Psoas muscle (tissue), 8 donors: ENCODE data around the gene OR6C2. TPM values are rescaled to one million over a fixed set of nuclear protein-coding genes. Genes with fewer than 3 reads are reported as not detected.

ENCODE experiments used
- ATAC-seq, 4 donors: fragments of 200-7000 bp; cut with Tn5 transposase; one replicate each; pipeline ENCODE4 v1.9.1; 2020; ENCODE audit warnings: moderate library complexity in 3 of 4, mild to moderate bottlenecking in 2 of 4
- DNase-seq, 2 donors: peaks; one replicate each; pipeline ENCODE4 v3.0.0-alpha.2; 2020
- H3K27ac ChIP-seq: fragments of 200-600 bp; one replicate; pipeline ENCODE4 v1.8.0; 2022
- H3K27me3 ChIP-seq, 3 donors: fragments of 200-600 bp in 1 of 3; one replicate each; pipeline versions ENCODE4 v1.6.1 to v1.8.0; 2013 to 2022; ENCODE audit warnings: low read length in 2 of 3, mild to moderate bottlenecking in 2 of 3, moderate library complexity in 1 of 3; ENCODE audit not compliant: insufficient read depth in 3 of 3
- H3K36me3 ChIP-seq, 2 donors: fragments of 200-600 bp in 1 of 2; one replicate each; pipeline versions ENCODE4 v1.6.1 to v1.8.0; 2013 to 2022; ENCODE audit warnings: low read depth in 1 of 2, mild to moderate bottlenecking in 1 of 2, moderate library complexity in 1 of 2; ENCODE audit not compliant: insufficient read depth in 1 of 2
- H3K4me1 ChIP-seq: fragments of 200-600 bp; one replicate; pipeline ENCODE4 v1.8.0; 2022
- H3K4me3 ChIP-seq: fragments of 200-600 bp; one replicate; pipeline ENCODE4 v1.8.0; 2022; ENCODE audit warnings: mild to moderate bottlenecking
- H3K9me3 ChIP-seq: fragments of 200-600 bp; one replicate; pipeline ENCODE4 v1.8.0; 2022
- CTCF ChIP-seq: fragments of 200-600 bp; IDR thresholded peaks from one replicate; pipeline ENCODE4 v1.8.0; 2022; ENCODE audit warnings: antibody characterized with exemption
- WGBS, 3 donors: extraction: QIAGEN DNeasy Blood & Tissue Kit; methylation state at CpG; one replicate each; pipeline versions ENCODE4 v1.1.6 to v1.1.7; 2013; 5-methylcytosine and 5-hydroxymethylcytosine counted together
- intact Hi-C, 2 donors: fragments of 100-400 bp; cut with DNase I; formaldehyde crosslinking; loops; one replicate each; pipeline versions ENCODE4 v1.11.0 to v1.14.2; 2022
- polyA plus RNA-seq, 3 donors: library from polyadenylated mRNA; stranded (reverse); fragments of 200-250 nt; gene quantifications; one replicate each; pipeline ENCODE4 v1.2.3, GENCODE V29; 2013
- total RNA-seq, 4 donors: library from RNA; stranded (reverse); fragmentation: NEBNext Ultra II Directional in 2 of 4; extraction: Animal tissue kit (Norgen Biotek cat#: 25700) in 2 of 4; gene quantifications; one replicate each; pipeline versions ENCODE4 v1.2.1 to v1.2.4, GENCODE V29; 2021 to 2023
- donor health status: healthy with polysubstance abuse.
- donor health status: DM: no; HTN: no; CAD: no; lungs with moderate emphysema.
- donor health status: Bipolar disorder and iron deficiency.
- donor health status: healthy.
- donor health status: DM: yes; HTN: yes; CAD: no.
- donor health status: DM: no; HTN: no; CAD: no.
- donor health status: DM: no; HTN: no; CAD: no.
- donor health status: DM: yes; HTN: yes; CAD: no.

The OR6C2 gene
- total and polyA plus RNA-seq, 7 donors: not detected

GRCh38 chr12:55492078-55492477, 48.2 kb downstream of the OR6C2 start, which contains the start of gene OR6C68:
OR6C68 (plus strand) TSS chr12:55492378; CDS start chr12:55492378, 0 bp downstream.
- Histone ChIP-seq H3K4me3 (no peak within 1 kb of the TSS), H3K9me3 (no peaks in the 10 kb centered on the region), H3K4me1 (no peaks in the 10 kb centered on the region), H3K36me3 (no peaks in the 10 kb centered on the region), H3K27me3 (no peaks in the 10 kb centered on the region), H3K27ac (no peak within 1 kb of the TSS)
- intact Hi-C loops: no loop called here
- ATAC-seq (no peak), DNase-seq (no peak)
- no peak for TF ChIP-seq CTCF
- 56 to 72% (median 60%) methylated on average over 2 of the region's 2 CpGs for WGBS, 3 donors

DNA sequence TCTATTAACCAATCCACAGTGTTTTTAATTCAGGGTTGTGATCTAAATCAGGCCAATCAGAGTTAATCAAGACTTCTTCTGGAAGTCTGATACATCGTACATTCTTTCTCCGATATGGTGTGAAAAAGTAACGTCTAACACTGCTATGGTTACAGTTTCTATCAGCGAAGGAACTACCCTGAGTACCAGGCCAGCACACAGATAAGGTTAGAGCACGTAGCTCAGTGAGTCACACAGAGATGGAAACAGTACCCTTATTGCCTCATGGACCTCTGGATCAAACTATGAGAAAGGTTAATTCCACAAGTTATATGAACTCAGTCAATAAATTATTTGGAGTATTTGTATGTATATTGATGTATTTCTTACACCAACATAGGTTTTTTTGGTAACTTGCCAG, 51.6 kb downstream of the OR6C2 start:
- Histone ChIP-seq H3K4me1 (no peaks in the 10 kb centered on the region), H3K4me3 (no peak overlapping the region), H3K36me3 (no peaks in the 10 kb centered on the region), H3K27ac (no peak overlapping the region), H3K9me3 (no peaks in the 10 kb centered on the region), H3K27me3 (no peaks in the 10 kb centered on the region)
- intact Hi-C loops: no loop called here
- DNase-seq: no peak
- no peak for ATAC-seq
- no peak for TF ChIP-seq CTCF
- WGBS, 3 donors: 75 to 77% (median 76%) methylated on average over 5 of the region's 5 CpGs

GRCh38 chr12:55499231-55499630, 55.4 kb downstream of the OR6C2 start:
- Histone ChIP-seq H3K36me3 (no peaks in the 10 kb centered on the region), H3K4me1 (no peaks in the 10 kb centered on the region), H3K27ac (no peak overlapping the region), H3K4me3 (no peak overlapping the region), H3K9me3 (no peaks in the 10 kb centered on the region), H3K27me3 (no peaks in the 10 kb centered on the region)
- DNase-seq (no peak), ATAC-seq (no peak)
- 75 to 79% (median 79%) methylated on average over 4 of the region's 4 CpGs for WGBS, 3 donors
- intact Hi-C loops: no loop called here
- TF ChIP-seq CTCF: no peak

DNA sequence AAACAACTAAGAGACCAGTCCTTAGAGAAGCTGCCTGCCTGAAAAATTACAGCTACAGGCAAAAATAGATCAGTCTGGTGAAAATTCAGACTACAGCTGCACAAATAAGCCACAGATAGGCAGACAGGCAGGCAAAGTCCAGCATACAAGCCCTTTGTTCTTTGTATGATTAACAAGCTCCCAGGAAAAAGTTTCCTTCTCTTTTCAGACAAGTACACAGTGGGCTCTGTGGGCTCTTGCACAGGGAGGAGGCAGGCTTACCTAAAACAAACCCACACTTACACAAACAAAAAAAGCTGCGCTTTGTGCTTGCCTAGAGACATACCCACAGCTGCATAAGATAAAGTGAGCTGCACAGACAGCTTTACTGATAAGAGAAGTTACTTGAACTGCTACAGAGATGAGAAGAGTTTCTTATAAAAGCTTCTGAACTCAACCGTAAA, 56.0 kb downstream of the OR6C2 start:
- WGBS, 3 donors: 58 to 63% (median 60%) methylated on average over 2 of the region's 2 CpGs
- no peak for ATAC-seq
- no peak for TF ChIP-seq CTCF

DNA sequence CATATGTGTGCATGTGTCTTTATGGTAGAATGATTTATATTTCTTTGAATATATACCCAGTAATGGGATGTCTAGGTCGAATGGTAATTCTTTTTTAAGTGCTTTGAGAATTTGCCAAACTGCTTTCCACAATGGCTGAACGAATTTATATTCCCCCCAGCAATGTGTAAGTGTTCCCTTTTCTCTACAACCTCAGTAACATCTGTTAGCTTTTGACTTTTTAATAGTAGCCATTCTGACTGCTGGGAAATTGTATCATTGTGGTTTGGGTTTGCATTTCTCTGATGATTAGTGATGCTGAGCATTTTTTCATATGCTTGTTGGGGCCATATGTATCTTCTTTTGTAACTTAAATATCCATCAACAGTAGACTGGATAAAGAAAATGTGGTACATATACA, 57.7 kb downstream of the OR6C2 start:
- Histone ChIP-seq H3K9me3 (no peaks in the 10 kb centered on the region), H3K4me1 (no peaks in the 10 kb centered on the region), H3K27ac (no peak overlapping the region), H3K36me3 (no peaks in the 10 kb centered on the region), H3K4me3 (no peak overlapping the region), H3K27me3 (no peaks in the 10 kb centered on the region)
- intact Hi-C loops: no loop called here
- no peak for TF ChIP-seq CTCF
- DNase-seq (no peak), ATAC-seq (no peak)
- 22 to 31% (median 24%) methylated on average over 2 of the region's 2 CpGs for WGBS, 3 donors

More for the DNA sequence above, 56.0 kb downstream of the OR6C2 start:
- no peak overlapping the region for H3K4me3 ChIP-seq
- no peaks in the 10 kb centered on the region for H3K27me3 ChIP-seq
- DNase-seq: no peak
- H3K9me3 ChIP-seq: no peaks in the 10 kb centered on the region
- H3K27ac ChIP-seq: no peak overlapping the region
- intact Hi-C loops: no loop called here
- H3K4me1 ChIP-seq: no peaks in the 10 kb centered on the region
- no peaks in the 10 kb centered on the region for H3K36me3 ChIP-seq
